Stimulated activated CD4-positive, alpha-beta T cell treated with anti-CD3 and anti-CD28 coated beads, Interleukin-12 subunit alpha, Interleukin-12 subunit beta, amount 100 ng/mL, for 48 hours (primary cell): Measurements from ENCODE around the gene DPP10.
"Not testable (repeated sequence)": the region's sequence is repeated elsewhere in the genome, so short reads cannot be mapped to it uniquely, and the experiment has no call there.

Experiments used
- DNase-seq, 3 donors: peaks; one replicate each; pipeline ENCODE4 v3.0.0-alpha.2; 2020; ENCODE audit warnings: low read depth in 2 of 3, low spot score in 1 of 3

The DPP10 gene

DNA sequence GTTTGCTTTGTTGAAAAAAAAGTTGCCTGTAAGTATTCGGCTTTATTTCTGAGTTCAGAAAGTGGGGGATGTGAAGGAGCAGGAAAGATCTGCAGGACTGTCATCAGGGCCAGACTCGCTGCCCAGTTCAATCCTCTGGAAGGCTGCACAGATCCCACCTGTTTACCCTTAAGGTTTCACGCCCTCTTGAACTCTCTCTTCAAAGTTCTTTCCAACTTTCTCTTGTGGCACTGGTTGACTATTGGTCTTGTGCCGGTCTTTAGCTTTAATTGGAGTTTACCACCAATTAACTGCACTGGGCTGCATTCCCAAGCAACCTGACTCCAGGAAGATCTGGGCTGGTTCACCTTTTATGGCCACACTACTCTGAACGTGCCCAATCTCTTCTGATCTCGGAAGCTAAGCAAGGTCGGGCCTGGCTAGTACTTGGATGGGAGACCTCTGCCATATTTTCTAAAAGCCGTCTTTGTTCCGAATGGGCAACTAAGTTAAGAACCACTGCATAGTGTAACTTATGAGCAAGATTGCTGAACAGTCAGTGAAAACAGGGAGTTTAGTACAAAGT is 495.0 kb downstream of the DPP10 start:
- no peak for DNase-seq

DNA sequence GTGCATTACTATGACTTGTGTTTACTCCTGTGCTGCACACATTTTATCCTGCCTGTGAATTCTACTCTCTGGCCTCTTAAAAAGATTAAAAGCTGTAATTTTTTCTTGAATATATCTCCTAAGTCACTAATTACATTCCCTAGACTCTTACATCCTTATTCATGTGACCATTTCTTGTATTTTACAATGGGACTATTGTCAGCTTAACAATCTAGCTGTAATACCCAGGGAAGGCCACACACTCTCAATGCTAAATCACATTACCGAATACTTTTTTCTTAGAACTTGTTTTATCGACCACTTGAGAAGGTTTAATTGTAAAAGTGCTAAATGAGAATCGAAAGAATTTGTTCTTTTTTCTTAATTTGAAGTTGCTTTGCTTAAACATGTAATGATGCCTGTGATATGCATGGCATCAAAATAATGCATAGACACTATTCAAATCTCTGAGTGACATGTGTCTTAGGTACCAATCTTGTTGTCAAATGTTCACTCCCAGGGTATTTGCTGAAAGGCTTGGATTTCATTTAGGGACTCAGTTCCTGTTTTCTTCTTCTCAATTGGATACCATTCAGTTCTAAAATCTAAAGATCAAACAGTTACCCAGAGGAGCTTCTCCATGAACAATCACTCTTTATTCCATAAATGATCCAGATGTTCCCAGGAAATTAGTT is 498.5 kb downstream of the DPP10 start:
- DNase-seq: no peak

DNA sequence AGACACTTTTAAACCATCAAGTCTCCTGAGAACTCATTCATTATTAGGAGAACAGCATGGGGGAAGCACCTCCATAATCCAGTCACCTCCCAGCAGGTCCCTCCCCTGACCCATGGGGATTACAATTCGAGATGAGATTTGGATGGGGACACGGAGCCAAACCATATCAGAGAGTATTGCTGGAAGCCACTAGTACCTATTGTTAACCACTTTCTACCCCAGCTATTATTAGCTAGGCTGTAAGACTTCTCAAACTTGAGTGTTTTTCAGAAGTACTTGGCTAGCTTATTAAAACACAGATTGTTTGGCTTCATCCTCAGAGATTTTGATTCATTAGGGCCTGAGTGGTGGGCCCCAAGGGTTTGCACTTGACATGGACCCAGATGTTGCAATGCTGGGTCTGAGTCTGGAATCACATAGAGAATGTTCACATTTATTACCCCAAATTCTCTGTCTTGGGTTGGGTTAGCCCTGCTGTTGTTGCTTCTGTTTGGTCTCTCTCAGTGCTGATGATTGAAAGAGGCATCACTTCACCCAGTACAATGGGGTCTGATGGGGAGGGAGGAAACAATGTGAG is 506.9 kb downstream of the DPP10 start:
- DNase-seq: no peak

DNA sequence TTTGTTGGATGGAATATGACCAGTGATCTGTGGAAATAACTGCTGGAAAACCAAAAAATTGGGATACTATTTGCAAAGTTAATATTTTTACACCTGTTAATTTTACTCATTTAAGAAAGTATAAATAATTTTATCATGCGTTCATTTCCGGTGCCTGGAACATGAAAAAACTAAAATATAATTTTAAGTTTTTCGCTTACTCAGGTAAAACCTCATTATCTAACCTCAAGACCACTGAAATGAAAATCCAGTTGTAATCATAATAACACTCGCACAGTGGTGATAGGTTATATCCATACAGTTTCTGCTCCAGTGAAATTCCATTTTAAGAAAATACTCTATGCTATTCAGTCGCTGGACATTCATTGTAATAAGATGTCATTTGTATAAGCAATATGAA is 517.9 kb downstream of the DPP10 start:
- no peak for DNase-seq

DNA sequence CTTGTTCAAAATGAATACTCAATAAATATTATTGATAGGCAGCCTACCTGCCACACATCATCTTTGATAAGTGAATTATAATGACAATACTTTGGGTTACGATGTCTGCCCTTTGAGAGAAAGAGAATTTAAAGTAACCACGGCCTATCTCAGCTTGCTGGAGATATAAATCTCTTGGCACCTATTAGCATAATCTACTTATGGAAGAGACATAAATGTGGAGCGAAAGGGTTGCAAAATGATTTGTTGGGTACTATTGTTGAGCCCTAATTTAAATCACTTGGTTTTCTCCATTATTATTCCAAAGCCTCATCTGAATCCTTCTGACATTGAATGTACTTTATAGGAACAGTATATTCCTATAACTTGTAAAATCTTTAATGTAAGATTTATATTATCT is 520.1 kb downstream of the DPP10 start:
- DNase-seq: no peak

DNA sequence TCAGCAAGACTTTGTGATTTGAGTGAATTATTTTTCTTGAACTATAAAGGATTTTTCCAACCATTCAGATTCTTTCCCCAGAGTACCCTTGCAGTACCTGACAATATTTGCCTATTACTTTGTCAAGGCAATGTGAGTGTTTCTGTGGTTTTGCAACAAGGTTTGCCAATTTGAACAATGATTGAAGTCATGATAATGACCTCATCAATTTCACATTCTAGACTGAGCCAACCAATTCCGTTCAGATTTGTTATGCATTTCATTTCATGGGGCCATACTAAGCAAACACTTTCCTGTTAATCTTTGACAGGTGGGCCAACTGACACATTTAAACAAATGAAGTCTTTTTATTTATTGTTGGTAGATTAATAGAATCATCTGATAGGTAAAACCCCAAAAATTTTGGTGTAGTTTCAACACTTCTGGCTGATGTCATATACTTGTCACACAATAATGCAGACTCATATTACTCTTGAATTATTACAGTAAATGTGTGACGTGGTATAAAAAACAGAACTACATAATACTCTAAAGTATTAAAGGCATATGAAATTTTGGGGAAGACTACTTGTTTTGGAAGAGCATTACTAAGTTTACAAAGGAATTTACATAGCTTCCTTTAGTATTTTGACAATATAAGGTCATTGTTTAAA is 526.4 kb downstream of the DPP10 start:
- no peak for DNase-seq

DNA sequence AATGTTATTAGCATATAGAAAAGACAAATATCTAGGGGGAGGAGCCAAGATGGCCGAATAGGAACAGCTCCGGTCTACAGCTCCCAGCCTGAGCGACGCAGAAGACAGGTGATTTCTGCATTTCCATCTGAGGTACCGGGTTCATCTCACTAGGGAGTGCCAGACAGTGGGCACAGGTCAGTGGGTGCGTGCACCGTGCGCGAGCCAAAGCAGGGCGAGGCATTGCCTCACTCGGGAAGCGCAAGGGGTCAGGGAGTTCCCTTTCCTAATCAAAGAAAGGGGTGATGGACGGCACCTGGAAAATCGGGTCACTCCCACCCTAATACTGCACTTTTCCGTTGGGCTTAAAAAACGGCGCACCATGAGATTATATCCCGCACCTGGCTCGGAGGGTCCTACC is 561.9 kb downstream of the DPP10 start:
- not testable (repeated sequence) for DNase-seq

DNA sequence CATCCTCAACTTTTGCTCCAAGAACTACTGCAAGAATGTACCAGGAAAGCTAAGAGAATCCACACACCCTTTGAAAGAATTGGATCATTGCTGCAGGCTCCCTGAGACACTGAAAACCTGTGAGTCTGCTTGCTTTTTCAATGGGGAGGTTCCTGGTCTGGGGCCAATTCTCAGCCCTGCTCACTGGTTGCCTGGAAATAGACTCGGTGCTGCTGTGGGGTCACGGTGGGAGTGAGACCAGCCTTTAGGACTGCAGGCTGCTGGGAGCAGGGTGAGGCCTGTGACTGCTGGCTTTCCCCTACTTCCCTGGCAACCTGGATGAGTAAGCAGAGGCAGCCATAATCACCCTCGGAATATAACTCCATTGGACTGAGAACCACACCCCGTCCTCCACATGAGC is 569.3 kb downstream of the DPP10 start:
- DNase-seq: no peak

DNA sequence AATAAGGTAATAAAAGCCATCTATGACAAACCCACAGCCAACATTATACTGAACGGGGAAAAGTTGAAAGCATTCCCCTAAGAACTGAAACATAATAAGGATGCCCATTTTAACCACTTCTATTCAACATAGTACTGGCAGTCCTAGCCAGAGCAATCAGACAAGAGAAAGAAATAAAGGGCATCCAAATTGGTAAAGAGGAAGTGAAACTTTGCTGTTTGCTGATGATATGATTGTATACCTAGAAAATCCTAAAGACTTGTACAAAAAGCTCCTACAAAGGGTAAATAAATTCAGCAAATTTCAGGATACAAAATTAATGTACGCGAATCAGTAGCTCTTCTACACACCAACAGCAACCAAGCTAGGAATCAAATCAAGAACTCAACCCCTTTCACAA is 579.6 kb downstream of the DPP10 start:
- not testable (repeated sequence) for DNase-seq

DNA sequence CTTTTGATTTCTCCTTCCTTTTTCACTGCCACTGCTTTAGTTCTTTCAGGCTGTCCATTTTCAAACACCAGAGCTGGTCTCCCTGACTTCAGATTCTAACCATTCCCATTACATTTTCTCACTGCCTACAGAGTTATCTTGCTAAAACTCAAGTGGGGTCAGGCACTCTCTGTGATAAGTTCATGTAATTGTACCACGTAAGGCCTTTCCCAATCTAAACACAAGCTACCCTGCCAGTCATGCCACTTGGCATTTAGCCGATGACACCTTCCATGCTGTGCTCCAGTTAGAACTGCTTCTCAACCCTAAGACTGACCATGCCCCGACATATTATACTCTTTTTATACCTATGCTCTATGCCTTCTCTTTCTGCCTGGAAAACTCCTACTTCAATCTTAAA is 592.4 kb downstream of the DPP10 start:
- DNase-seq: no peak

DNA sequence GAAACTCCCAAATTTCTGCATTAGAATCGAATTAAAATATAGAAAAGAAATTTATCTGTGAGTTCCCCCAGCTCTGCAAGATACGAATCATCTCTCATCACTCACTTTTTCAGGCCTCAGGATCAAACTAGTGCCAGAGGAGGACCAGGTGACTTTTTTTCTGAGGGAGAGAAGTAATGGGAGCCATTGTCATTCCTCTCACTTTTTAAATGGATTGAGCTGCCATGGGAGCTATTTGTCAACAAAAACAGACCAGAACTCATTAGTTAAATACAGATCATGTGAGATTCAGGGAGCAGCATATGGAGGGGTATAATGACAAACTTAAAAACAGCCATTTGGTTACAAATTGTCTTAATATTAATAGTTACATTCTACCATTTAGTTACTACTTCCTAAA is 594.4 kb downstream of the DPP10 start:
- DNase-seq: no peak

DNA sequence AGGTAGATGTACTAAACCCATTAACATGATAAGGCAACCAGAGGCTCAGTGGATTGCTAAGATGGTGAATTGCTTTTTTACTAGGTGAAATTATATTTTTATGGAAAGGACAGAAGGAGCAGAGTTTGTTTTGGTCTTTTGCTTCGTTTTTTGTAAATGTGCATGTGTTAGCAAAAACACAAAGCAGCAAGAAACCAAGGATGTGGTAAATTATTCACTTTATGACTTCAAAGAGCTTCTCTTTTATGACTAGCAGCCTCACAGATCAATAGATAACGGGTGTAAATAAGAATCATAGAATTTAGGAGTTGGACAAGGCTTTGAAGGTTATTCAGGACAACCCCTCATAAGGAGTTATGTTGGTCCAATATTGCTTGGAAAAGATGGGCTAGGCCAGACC is 615.0 kb downstream of the DPP10 start:
- no peak for DNase-seq

DNA sequence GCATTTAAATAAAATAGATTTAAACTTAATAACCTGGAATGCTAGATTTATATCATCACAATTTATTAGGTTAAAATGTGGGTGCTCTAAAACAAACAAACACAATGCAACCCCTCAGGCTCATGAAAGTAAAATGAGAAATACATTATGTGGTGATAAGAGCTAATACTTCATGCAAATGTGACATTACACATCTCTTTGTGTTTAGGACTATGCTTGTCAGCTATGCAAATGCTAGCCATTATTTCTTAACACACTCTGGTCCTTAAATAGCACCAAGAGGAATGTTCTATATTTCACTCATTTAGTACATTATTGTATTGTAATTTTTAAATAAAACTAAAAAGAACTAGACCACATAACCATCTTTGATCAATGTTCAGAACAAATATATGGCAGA is 627.6 kb downstream of the DPP10 start:
- no peak for DNase-seq

DNA sequence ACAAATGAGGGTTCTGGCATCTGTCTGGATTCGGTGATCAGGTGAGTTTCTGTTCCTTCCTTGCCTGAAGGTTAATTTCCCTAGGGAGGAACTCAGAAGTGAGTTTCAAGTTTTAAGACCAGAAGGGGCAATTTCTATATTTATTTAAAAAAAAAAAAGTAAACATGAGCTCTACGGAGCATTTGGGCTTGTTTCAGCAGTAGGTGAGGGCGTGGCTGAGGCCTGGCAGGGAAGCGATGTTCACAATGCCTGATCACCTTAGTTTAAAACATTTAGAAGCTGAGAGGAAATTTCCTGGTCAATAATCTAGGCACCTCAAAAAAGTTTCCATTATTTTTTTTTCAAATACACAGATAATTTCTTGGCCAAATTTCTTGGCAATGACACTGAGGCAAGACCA is 629.1 kb downstream of the DPP10 start:
- DNase-seq: no peak

DNA sequence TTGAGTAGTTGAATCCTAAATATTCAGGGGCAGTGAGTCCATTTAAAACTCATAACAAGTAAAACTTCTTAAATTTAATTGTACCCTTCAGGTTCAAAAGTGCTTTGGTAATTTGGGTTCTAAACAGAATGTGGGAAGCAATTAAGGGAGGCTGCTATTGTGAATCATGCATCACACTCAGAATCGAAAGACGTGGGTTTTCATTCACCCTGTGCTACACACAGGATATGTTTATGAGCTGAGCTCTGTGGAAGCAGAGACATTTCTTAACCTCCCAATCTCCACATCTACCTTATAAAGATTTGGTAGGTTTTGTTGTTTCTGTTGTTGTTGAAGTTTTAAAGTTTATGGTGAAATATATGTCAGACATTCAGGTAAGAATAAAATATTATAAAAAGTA is 633.4 kb downstream of the DPP10 start:
- no peak for DNase-seq

DNA sequence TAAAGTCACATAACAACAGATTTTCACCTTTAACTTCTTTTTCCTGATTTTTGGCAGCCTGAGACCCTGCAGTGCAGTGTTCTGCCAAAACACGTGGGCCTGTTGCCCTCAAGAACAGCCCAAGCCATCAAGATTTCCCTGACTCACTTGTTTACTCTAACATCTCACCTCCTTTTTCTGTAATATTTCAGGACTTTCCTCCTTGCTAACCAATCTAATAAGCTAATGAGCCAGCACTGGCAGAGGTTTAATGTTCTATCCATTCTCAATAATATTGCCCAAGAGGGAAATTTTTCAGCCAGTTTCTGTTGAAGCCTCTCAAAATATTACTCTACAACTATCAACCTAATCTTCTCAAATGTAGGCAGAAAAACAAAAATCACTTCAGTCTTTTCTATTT is 635.2 kb downstream of the DPP10 start:
- no peak for DNase-seq

DNA sequence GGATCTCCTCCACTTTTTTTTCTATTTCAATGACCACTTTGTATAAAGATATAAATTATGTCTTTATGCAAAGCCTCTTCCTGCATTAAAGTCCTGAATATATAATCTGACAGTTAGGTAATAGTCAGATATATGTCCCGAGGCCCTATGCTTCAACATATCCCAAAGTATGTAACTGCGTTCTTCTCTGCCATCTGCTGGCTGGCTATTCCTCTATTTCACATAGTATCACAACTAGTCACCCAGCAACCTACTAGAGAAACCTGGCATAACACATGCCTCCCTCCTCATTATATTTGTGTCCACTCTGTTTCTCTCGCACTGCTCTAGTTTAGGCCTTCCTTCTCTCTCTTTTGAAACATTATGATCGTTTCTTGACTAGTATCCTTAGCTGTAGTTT is 640.8 kb downstream of the DPP10 start:
- no peak for DNase-seq

DNA sequence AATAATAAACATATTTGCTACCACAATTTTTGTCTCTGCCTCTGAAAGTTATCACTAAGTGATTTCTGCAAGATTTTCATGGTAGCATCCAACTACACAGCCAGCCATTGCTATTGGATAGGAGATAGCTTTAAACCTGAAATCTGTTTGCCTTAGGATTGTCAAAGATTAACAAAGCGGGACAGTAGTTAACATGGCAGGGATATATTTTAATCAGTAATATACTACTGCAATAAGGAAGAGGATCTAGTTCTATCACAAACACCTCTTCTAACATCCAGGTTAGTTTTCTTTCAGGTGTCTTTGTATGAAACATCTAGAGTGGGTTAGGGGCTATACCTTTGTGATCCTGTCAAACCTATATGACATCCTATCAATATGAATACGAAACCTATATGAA is 641.3 kb downstream of the DPP10 start:
- no peak for DNase-seq

DNA sequence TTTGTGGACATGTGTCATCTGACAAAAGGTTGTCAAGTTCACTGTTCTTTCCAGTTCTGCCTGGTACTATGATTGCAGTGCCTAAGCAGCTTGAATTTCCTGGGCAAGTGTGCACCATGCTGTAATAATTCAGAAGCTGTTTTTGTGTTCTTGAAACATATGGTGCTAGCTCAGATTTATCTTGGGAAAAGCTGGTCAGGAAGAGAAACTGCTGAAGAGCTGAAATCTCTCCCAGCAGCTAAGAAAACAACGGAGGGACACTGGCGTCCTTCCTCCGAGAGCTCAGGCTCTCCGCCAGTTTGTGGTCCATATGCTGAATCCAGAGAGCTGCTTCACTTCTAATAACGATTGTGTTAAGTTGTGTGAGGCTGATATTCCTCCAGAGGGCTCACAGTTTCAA is 642.0 kb downstream of the DPP10 start:
- no peak for DNase-seq

DNA sequence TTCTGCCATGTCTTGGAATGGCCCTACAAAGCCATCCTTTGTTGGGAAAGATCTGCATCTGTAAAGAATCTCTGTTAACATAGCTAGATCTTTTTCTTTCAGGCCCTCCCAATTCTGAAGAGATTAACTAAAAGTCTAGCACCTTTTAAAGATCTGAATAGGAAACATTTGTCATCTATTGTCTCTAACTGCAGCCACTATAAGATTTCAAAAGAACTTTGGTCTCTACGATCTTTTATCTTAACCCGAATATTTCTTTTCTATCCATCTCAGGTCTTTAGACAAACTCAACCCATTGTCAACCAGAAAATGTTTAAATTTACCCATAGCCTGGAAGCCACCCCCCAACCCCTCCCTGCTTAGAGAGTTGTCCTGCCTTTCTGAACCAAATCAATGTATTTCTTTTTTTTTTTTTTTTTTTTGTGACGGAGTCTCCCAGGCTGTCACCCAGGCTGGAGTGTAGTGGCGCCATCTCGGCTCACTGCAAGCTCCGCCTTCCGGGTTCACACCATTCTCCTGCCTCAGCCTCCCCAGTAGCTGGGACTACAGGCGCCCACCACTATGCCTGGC is 643.7 kb downstream of the DPP10 start:
- not testable (repeated sequence) for DNase-seq

DNA sequence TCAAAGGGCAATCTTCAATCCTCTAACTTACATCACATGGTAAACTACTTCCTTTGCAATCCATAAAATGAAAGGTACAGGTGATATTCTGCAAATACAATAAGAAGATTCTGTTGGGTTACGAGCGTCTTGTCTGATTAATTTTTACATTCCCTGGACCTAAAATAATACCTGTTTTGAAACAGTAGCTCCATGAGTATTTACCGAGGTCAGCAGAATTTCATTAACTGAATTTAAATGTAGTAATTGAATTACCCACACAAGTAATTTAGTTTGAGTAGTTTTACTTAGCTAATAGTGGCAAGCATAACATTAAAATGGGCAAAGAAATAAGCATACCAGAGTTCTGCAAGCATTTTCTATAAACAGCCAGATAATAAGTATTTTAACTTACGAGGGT is 652.0 kb downstream of the DPP10 start:
- DNase-seq: no peak

DNA sequence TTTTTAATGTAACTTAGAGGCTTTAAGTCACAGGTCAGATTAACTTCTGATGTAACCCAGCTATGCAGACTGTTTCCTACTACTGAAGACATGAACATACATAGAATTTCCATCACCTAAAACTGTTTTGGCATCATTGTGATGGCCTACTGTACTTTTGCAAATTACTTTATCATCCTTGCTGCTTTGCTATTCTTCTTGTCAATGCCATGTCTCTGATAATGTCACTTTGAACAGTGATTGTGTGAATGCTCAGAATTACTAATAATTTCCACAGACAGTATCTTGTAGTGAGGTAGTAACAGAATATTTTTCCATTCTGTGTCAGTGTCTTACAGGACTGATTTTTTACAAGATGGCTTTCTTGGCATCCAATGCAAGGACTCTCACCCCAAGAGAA is 663.5 kb downstream of the DPP10 start:
- no peak for DNase-seq
